Measurements from ENCODE around the gene PLLP.

DNA sequence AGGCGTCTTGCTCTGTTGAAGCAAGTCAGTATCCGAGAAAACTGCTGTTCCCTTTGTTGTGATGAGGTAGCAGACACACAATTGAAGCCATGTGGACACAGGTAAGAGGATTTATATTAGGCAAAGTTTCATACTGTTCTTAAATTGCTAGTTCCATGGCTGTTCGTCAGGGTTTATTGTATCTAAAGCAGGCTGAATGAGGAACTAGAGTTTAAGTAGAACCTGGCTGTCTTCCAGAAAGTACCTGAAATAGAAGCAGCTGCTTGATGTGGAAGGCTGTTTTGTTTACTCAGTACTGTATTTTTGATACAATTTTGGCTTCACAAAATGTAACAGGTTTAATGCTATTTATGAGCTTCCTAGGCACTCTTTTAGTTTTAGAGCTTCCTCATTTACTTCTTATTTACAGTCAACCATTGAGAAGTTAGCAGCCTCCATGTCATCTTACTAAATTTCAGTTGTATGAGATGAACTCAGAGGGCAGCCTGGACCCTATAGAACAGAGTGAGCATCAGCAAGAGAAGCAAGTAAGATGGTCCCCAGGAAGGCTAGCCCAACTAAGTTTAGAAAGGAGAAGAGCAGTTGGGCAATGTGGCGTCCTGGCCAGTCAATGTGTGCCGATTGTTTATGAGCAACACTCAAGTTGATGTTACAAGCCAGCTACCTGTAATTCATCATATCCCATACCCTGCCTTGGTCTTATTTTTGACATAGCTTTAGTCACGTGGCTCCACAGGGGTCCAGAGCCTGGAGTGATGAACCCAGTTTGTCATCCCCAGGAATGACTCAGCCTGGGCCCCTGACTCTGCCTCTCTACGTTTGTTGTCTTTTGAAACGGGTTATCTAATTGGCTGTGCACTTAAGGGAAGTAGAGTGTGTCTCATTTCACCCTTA, 49.1 kb downstream of the PLLP start:
- TF ChIP-seq CTCF (IDR thresholded peaks at IDR 0.05) (no peak), POLR2A (IDR thresholded peaks at IDR 0.05) (no peak)
